Naive B cell (primary cell): ENCODE measurements around the gene ERVFRD-1. TPM values are rescaled to one million over a fixed set of nuclear protein-coding genes. Genes with fewer than 3 reads are reported as not detected.

Source experiments
- ATAC-seq, 2 donors: fragments of 150-1000 bp; cut with Tn5 transposase; 2 replicates each; pipeline ENCODE4 v1.10.0; 2021; ENCODE audit warnings: low read depth in 2 of 2, mild to moderate bottlenecking in 2 of 2, moderate library complexity in 2 of 2
- DNase-seq: peaks from one replicate; pipeline ENCODE4 v3.0.0; 2022
- H3K27ac Mint-ChIP-seq, 6 donors: one replicate each; pipeline ENCODE4 v1.8.0; 2020 to 2022; ENCODE audit warnings: mild to moderate bottlenecking in 6 of 6, mixed read lengths in 6 of 6, moderate library complexity in 5 of 6, inconsistent platforms in 2 of 6
- H3K27me3 Mint-ChIP-seq, 3 donors: one replicate each; pipeline ENCODE4 v1.8.0; 2021 to 2022; ENCODE audit warnings: mixed read lengths in 3 of 3, mild to moderate bottlenecking in 1 of 3
- H3K36me3 Mint-ChIP-seq, 2 donors: one replicate each; pipeline ENCODE4 v1.8.0; 2020 to 2022; ENCODE audit warnings: mixed read lengths in 2 of 2, inconsistent platforms in 1 of 2, mild to moderate bottlenecking in 1 of 2
- H3K4me1 Mint-ChIP-seq, 3 donors: one replicate each; pipeline ENCODE4 v1.8.0; 2020 to 2022; ENCODE audit warnings: mixed read lengths in 3 of 3, inconsistent platforms in 1 of 3, mild to moderate bottlenecking in 1 of 3, moderate library complexity in 1 of 3
- H3K4me3 Mint-ChIP-seq, 8 donors: one replicate each; pipeline ENCODE4 v1.8.0; 2020 to 2022; ENCODE audit warnings: mild to moderate bottlenecking in 8 of 8, mixed read lengths in 8 of 8, moderate library complexity in 8 of 8, inconsistent platforms in 2 of 8
- H3K9me3 Mint-ChIP-seq, 7 donors: one replicate each; pipeline ENCODE4 v1.8.0; 2020 to 2022; ENCODE audit warnings: mixed read lengths in 7 of 7, mild to moderate bottlenecking in 5 of 7, inconsistent platforms in 2 of 7, moderate library complexity in 1 of 7
- polyA plus RNA-seq, 6 donors: library from polyadenylated mRNA; unstranded; fragments of 300-500 nt; fragmentation: Illumina TruSeq; gene quantifications; one replicate each; pipeline ENCODE4 v1.2.3, GENCODE V29; 2021; ENCODE audit warnings: low read depth in 6 of 6

Gene ERVFRD-1, protein sequence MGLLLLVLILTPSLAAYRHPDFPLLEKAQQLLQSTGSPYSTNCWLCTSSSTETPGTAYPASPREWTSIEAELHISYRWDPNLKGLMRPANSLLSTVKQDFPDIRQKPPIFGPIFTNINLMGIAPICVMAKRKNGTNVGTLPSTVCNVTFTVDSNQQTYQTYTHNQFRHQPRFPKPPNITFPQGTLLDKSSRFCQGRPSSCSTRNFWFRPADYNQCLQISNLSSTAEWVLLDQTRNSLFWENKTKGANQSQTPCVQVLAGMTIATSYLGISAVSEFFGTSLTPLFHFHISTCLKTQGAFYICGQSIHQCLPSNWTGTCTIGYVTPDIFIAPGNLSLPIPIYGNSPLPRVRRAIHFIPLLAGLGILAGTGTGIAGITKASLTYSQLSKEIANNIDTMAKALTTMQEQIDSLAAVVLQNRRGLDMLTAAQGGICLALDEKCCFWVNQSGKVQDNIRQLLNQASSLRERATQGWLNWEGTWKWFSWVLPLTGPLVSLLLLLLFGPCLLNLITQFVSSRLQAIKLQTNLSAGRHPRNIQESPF
- under 1 TPM in 1 of 6 donors, not detected in 5; 0.15 TPM for polyA plus RNA-seq

- H3K9me3 Mint-ChIP-seq = no peaks in the 10 kb centered on the region
- ATAC-seq = no peak
- no peaks in the 10 kb centered on the region for H3K36me3 Mint-ChIP-seq
- H3K27ac Mint-ChIP-seq = peak within 1 kb of the TSS in 2 of 6 donors; percentile 49 to 89
- DNase-seq = no peak
- no peaks in the 10 kb centered on the region for H3K27me3 Mint-ChIP-seq
- H3K4me1 Mint-ChIP-seq = peaks cover 16 to 32% (median 23%) of the 10 kb centered on the region in 3 donors
- peak within 1 kb of the TSS in 6 of 8 donors; percentile 30 to 70 (median 50) for H3K4me3 Mint-ChIP-seq
These were observed at the start of gene ERVFRD-1 for GRCh38 chr6:11110921-11111768. Gene ERVFRD-1 (minus strand): TSS chr6:11111725. CDS start chr6:11105310, 6,415 bp downstream.

GRCh38 chr6:11160199-11160598 is 48.7 kb upstream of the ERVFRD-1 start:
- no peaks in the 10 kb centered on the region for H3K27me3 Mint-ChIP-seq
- DNase-seq = no peak
- peaks cover 0 to 4% of the 10 kb centered on the region in 2 donors for H3K36me3 Mint-ChIP-seq
- no peak for ATAC-seq
- no peak overlapping the region for H3K4me3 Mint-ChIP-seq
- no peak overlapping the region for H3K27ac Mint-ChIP-seq
- peaks cover 0 to 4% (median 0%) of the 10 kb centered on the region in 7 donors for H3K9me3 Mint-ChIP-seq
- no peaks in the 10 kb centered on the region for H3K4me1 Mint-ChIP-seq

- peaks cover 0 to under 1% of the 10 kb centered on the region in 2 donors for H3K36me3 Mint-ChIP-seq
- H3K27ac Mint-ChIP-seq = no peak overlapping the region
These were observed 44.1 kb upstream of the ERVFRD-1 start for GRCh38 chr6:11155589-11155988.

DNA sequence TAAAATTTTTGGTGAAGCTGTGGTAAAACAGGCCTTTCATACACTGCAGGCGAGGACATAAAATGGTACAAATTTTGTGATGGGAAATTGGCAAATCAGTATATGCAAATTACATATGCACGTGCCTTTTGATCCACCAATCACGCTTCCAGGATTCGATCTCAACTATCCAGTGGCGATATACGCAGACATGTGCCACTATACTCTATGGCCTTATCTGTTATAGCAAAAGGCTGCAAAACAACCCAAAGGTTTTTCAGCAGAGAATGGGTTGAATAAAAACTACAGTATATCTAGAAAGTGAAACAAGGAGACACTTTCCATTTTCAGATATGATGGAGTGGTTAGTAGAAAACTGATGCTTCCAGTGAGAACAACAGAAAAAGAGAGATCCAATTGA is 41.9 kb upstream of the ERVFRD-1 start:
- peak overlapping the region; percentile 80 to 95 (median 88) for H3K4me3 Mint-ChIP-seq
- no peak for DNase-seq
- no peak for ATAC-seq
- peak overlapping the region in 1 of 6 donors; percentile 33 for H3K27ac Mint-ChIP-seq
- peaks cover 0 to 4% (median 0%) of the 10 kb centered on the region in 7 donors for H3K9me3 Mint-ChIP-seq
- peaks cover 0 to 6% of the 10 kb centered on the region in 2 donors for H3K36me3 Mint-ChIP-seq
- H3K27me3 Mint-ChIP-seq = peaks cover 7 to 11% (median 7%) of the 10 kb centered on the region in 3 donors
- H3K4me1 Mint-ChIP-seq = peaks cover 8 to 16% (median 12%) of the 10 kb centered on the region in 3 donors

More at GRCh38 chr6:11155589-11155988, 44.1 kb upstream of the ERVFRD-1 start:
- H3K4me3 Mint-ChIP-seq = peak overlapping the region in 1 of 8 donors; percentile 46
- DNase-seq (no peak), ATAC-seq (no peak)
- peaks cover 7 to 11% (median 7%) of the 10 kb centered on the region in 3 donors for H3K27me3 Mint-ChIP-seq
- H3K9me3 Mint-ChIP-seq = peaks cover 0 to 4% (median 0%) of the 10 kb centered on the region in 7 donors
- H3K4me1 Mint-ChIP-seq = peaks cover 8 to 16% (median 12%) of the 10 kb centered on the region in 3 donors

DNA sequence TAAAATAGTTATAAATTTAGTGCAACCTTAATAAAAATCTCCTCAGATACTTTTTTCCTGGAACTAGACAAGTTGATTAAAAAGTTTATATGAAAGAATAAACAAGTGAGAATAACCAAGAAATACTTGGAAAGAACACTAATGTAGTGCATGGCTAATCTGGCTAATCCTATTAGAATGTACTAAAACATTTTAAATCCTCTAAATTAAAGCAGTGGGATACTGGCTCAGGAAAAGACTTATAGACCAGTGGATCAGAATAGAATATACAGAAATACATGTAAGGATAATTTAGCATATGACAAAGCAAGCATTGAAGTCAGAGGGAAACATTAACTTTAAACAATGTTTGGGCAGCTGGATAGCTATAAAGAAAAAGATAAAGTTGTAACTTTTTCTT is 41.1 kb upstream of the ERVFRD-1 start:
- Mint-ChIP-seq H3K4me1 (peaks cover 8 to 16% (median 12%) of the 10 kb centered on the region in 3 donors), H3K4me3 (no peak overlapping the region)

GRCh38 chr6:11151488-11151887 is 40.0 kb upstream of the ERVFRD-1 start:
- Mint-ChIP-seq H3K27ac (no peak overlapping the region), H3K4me1 (peaks cover 8 to 16% (median 12%) of the 10 kb centered on the region in 3 donors), H3K9me3 (peaks cover 0 to 2% (median 0%) of the 10 kb centered on the region in 7 donors), H3K27me3 (peaks cover 7 to 11% (median 7%) of the 10 kb centered on the region in 3 donors), H3K4me3 (no peak overlapping the region), H3K36me3 (peaks cover 0 to 6% of the 10 kb centered on the region in 2 donors)
- DNase-seq (no peak), ATAC-seq (no peak)

More for the DNA sequence above, 41.1 kb upstream of the ERVFRD-1 start:
- Mint-ChIP-seq H3K27me3 (peaks cover 7 to 11% (median 7%) of the 10 kb centered on the region in 3 donors), H3K9me3 (peaks cover 0 to 4% (median 0%) of the 10 kb centered on the region in 7 donors), H3K36me3 (peaks cover 0 to 6% of the 10 kb centered on the region in 2 donors), H3K27ac (no peak overlapping the region)
- no peak for ATAC-seq
- DNase-seq = no peak

DNA sequence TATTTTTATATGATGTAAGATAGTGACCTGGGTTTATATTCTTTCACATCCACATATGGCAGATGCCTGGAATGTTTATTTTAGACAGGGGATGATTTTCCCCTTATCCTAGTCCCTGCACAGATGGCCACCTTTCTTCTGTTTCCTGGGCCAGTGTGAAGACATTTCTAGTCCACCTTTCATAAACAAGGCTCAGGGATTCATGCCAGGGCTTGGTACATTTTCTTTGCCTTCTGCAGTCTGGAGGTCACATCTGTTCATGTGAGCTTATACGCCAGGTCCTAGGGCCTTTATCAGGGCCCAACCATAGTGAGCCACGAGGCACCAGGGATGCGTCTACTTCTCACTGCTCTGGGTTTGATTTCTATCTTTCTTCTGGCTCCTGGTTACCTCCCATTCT is 38.0 kb upstream of the ERVFRD-1 start:
- Mint-ChIP-seq H3K27ac (peak overlapping the region in 1 of 6 donors; percentile 30), H3K36me3 (peaks cover 0 to 6% of the 10 kb centered on the region in 2 donors), H3K4me1 (peaks cover 8 to 11% (median 8%) of the 10 kb centered on the region in 3 donors), H3K27me3 (peaks cover 5 to 7% (median 7%) of the 10 kb centered on the region in 3 donors), H3K4me3 (no peak overlapping the region), H3K9me3 (peaks cover 0 to 2% (median 0%) of the 10 kb centered on the region in 7 donors)
- no peak for DNase-seq
- ATAC-seq = no peak

GRCh38 chr6:11146117-11146826 is 34.7 kb upstream of the ERVFRD-1 start:
- no peak for ATAC-seq

DNA sequence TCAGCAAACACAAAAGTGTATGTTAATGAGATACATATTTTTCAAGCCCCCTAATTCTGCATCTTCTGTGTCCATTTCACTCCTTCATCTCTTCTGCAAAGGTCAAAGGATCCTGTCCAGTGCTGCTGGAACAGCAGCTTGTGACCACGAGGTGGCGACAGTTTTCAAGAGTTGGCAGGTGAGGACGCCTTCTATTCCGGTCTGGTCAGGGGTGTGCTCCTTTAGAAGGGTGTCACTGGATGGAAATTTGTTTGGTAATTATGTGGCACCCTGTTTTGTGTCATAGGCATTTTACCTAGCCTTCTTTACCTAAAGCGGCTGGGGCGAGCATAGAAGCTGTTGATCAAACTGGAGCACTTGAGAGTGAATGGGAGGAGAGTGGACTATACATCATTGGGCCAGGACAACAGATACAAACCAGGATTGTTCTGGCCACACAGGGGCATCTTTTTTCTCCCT is 32.9 kb upstream of the ERVFRD-1 start:
- Mint-ChIP-seq H3K4me3 (no peak overlapping the region), H3K36me3 (peaks cover 0 to under 1% of the 10 kb centered on the region in 2 donors), H3K4me1 (peaks cover 0 to 5% (median 4%) of the 10 kb centered on the region in 3 donors), H3K9me3 (peaks cover 0 to 2% (median 0%) of the 10 kb centered on the region in 7 donors), H3K27ac (peak overlapping the region in 1 of 6 donors; percentile 1), H3K27me3 (no peaks in the 10 kb centered on the region)
- peak; percentile 57 for DNase-seq
- peak; percentile 80 to 91 for ATAC-seq

More at GRCh38 chr6:11146117-11146826, 34.7 kb upstream of the ERVFRD-1 start:
- Mint-ChIP-seq H3K4me3 (no peak overlapping the region), H3K27me3 (no peaks in the 10 kb centered on the region), H3K9me3 (peaks cover 0 to 2% (median 0%) of the 10 kb centered on the region in 7 donors), H3K4me1 (peaks cover 0 to 5% (median 4%) of the 10 kb centered on the region in 3 donors), H3K36me3 (peaks cover 0 to 6% of the 10 kb centered on the region in 2 donors), H3K27ac (peak overlapping the region in 3 of 6 donors; percentile 79 to 86 (median 86))
- no peak for DNase-seq

DNA sequence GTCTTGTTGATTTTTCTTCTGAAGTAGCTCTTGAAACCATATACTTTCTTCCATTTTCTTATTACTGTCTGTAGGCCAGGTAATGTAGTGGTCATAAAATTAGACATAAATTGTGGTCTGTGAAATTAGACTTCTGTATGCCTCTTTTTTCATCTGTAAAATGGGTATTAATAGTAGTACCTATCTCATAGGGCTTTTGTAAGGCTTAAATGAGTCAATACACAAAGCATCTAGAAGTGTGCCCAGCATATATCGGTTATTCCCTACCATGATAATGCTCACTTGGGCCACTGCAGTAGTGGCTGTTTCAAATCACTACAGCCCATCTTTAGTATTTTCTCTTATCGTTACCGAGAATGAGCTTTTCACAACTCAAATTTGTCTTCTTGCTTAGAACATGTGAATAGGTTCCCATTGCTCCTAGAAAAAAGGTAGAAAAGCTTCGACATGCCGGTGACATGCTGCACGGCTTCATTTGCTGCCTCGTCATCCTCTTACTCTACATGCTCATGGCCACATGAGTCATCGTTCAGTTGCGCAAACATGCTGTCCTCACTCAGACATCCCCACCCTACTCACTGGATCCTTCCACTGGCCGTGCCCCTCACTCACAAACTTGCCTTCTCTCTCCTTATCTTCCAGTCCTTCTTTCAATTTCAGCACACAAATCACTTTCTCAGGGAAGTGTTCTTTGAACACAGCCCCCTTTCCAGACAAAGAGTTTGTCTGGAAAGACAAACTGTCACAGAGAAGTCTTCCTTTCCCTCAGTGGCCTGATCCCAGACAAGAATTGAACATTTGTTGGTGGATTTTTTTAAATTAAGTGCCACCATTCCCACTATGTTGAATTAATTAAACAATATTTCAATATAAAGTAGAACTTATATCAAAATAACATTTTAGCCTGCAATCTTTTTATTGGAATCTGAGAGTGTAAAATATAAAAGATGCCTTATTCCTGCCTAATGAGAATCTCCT is 32.2 kb upstream of the ERVFRD-1 start:
- peak overlapping the region in 1 of 6 donors; percentile 92 for H3K27ac Mint-ChIP-seq
- no peaks in the 10 kb centered on the region for H3K27me3 Mint-ChIP-seq
- H3K36me3 Mint-ChIP-seq = no peaks in the 10 kb centered on the region
- peaks cover 0 to 5% (median 4%) of the 10 kb centered on the region in 3 donors for H3K4me1 Mint-ChIP-seq
- ATAC-seq (no peak), DNase-seq (no peak)
- peaks cover 0 to 2% (median 0%) of the 10 kb centered on the region in 7 donors for H3K9me3 Mint-ChIP-seq
- no peak overlapping the region for H3K4me3 Mint-ChIP-seq

- DNase-seq = no peak
- no peaks in the 10 kb centered on the region for H3K27me3 Mint-ChIP-seq
- no peaks in the 10 kb centered on the region for H3K36me3 Mint-ChIP-seq
- H3K9me3 Mint-ChIP-seq = no peaks in the 10 kb centered on the region
- no peak for ATAC-seq
- H3K4me1 Mint-ChIP-seq = peaks cover 0 to 5% (median 4%) of the 10 kb centered on the region in 3 donors
- no peak overlapping the region for H3K27ac Mint-ChIP-seq
- H3K4me3 Mint-ChIP-seq = no peak overlapping the region
These were observed 30.9 kb upstream of the ERVFRD-1 start for GRCh38 chr6:11142296-11143027.
